AG20443 (cell line): Measurements from ENCODE around the gene UBXN10.
A peak's percentile ranks its signal among the peaks of the same experiment; 100 is the strongest.

Experiments used
- DNase-seq: peaks from one replicate; pipeline ENCODE4 v3.0.0; 2012; ENCODE audit warnings: low spot score, mixed read lengths

Gene UBXN10

DNA sequence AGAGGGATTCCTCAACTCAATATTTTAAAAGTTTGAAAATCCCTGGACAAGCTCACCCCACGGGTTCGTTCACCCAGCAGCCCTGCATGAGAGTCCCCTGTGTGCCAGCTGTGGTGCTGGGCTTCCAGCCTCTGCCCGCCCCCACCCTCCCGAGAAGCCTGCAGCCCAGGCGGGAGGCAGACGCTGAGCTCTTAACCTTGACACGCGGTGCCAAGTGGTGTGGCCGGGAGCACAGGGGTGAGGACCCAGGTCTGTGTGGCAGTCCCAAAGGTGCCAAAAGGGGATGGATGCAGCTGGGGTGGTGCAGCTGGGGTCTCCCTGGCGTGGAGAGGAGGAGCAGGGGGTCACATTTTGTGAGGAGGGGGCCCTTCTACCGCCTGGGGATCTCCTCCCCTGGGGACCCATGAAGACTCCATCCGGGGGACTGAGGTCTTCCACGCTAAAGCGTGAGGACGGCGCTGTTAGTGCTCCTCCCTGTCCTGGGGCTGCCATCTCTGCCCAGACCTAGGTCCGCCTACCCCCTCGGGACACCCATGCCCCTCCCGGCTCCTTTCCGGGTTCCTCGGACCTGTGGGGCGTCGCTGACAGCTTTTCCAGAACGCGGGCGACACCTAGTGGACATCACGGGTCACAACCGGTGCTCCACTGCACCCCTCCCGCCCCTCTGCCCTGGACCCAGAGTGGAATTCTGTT is 33.8 kb upstream of the UBXN10 start:
- peak; percentile 94 for DNase-seq

DNA sequence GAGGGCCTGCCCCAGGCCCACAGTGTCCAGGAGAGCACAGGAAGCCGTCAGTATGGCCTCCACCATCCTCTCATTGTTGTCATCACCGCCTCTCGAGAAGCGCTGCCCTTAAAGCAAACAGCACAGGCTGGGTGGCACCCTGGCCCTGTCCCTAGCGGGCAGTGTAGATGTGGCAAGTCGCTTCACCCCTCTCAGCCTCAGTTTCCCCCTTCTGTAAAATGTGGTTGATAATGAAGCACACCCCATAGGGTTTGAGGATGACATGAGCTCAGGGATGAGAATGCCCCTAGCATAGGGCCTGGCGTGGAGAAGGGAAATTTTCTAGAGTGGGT is 33.3 kb upstream of the UBXN10 start:
- DNase-seq = no peak

DNA sequence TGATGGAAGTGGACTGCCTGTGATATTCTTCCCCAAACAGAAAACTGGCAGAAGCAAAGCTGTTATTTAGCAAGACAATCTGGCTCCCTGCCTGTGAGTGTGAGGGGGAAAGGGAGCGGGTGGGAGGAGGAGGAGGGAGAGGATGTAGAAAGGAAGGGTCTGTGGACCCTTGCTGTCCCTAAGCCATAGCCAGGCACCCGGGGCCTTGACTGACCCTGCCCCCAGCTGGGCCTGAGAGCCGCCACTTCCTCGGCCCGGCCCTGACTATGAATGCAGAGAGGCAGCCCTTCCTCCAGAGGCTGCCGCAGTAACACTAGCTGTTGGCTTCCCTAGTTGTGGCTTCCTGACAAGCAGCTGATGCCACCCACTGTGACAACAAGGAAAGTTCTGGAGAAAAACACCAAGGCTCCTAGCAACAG is 32.9 kb upstream of the UBXN10 start:
- DNase-seq = peak; percentile 57

DNA sequence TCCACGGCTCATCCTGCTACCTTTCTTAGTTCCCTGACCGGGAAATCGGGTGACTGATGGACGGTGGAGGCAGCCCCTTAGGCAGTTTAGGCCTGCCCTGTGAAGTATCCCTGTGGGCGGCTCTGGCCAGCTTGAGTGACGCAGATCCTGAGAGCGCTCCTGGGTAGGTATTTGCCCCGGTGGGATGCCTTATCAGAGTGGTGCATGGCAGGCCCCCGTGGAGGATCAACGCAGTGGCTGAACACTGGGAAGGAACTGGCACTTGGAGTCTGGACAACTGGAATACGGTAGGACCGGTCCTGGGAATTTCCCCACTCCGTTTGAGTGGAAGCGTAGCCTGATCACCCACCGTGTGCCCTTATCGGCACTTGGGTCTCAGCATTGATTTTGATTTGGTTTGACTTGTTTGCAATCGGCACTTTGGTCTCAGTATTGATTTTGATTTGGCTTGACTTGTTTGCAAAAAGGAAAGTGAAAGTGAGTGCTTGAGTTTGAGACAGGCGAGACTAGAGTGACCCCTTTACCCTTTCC is 31.5 kb upstream of the UBXN10 start:
- no peak for DNase-seq

DNA sequence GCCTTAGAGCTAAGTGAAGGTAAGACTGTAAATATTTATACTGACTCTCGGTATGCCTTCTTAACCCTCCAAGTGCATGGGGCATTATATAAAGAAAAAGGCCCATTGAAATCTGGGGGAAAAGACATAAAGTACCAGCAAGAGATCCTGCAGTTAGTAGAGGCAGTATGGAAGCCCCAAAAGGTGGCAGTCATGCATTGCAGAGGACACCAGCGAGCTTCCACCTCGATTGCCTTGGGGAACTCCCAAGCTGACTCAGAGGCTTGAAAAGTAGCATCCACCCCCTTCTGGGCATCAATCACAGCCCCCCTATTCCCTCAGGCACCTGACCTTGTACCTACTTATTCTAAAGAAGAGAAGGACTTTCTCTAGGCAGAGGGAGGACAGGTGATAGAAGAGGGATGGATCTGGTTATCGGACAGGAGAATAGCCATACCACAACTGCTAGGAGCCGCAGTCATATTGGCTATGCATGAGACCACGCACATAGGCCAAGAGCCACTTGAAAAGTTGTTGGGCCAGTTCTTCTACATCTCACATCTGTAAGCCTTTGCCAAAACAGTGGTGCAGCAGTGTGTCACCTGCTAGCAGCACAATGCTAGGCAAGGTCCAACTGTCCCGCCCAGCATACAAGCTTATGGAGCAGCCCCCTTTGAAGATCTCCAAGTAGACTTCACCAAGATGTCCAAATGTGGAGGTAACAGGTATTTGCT is 27.4 kb upstream of the UBXN10 start:
- no peak for DNase-seq

DNA sequence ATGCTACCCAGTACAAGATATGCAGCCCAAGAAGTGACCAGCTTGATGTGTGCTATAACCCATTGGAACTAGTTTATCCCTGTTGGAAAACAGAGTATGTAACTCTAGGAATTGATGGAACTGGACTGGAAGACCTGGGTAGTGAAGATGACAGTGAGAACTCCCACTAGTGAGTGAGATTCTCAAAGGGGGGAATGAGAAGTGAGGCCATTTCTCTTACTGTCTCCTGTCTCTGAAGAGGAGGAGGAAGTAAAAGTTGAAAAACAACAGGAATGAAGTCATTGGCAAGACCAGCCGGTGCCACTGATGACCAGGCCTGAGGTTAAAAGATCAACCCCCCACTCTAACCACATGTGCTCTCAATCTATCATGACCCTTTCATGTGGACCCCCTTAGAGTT is 25.9 kb upstream of the UBXN10 start:
- no peak for DNase-seq

DNA sequence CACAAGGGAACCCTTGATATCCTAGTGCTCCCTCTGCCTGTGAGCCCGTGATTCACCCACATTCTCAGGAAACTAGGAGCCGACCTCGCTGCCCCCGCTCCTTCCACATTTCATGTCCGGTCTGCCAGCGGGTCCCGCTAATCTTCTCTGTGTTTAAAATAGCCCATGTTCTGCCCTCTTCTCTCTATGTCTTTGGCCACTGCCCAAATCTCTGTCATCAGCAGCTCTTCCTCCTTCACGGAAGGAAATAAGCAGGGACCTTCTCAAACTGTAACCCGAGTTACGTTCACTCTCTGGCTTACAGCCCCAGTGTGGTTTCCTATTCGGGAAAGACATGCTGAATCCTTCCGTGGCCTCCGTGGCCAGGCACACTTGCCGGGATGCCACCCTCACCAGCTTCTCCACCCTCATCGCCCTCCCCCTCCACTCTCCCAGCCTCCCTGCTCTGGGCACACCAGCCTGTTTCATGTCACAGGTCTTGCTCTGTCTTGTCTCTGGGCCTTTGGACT is 21.1 kb upstream of the UBXN10 start:
- DNase-seq = no peak

DNA sequence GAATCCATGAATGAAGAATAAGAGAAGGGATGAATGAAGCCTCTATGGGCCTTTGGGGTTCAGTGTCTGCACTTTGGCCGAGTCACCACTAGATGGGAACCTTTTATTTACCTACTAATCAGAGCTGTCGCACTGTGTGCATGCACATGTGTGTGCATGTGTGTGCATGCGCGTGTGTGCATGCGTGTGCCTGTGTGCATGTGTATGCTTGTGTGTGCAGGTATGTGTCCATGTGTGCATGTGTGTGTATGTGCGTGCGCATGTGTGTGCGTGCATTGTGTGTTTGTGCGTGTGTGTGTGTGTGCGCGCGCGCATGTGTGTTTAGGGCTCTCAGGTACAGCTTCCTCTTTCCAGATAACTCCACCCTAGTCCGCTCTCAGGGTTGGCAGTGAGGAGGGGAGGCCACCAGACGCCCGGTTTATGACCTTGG is 20.4 kb upstream of the UBXN10 start:
- DNase-seq = peak; percentile 39

DNA sequence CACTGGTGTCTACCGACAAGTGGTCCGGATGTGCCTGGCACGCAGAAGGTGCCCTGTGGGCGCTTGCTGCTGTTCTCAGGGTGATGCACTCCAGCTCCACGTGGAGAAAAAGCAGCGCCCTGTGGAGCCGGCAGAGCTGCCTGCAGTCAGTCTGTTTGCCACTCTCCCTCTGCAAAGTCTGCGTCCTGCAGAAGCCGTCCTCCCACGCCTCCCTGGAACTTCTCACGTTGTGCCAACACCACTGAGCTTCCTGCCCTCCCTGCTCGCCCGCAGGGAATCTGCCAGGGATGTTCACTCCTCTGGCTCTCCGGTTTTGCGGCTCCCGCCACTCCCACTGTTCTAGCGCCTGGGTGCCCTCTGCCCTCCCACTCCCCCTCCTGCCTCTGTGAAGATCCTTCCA is 19.8 kb upstream of the UBXN10 start:
- no peak for DNase-seq

DNA sequence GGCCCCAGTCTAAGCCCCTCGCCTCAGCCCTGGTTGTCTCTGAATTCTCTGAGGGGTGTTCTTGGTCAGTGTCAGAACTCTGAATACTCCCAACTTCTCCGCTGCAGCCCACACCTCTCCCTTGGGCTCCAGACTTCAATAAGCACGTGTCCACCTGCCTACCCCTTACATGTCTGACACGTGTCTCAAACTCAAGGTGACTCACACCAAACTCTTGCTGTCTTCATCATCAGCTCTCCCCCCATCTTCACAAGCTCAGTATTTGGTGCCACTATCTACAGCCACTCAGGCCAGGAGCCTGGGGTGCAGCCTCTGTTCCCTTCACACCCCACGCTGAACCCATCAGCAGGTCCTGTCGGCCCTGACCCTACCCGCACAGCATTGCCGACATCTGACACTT is 18.8 kb upstream of the UBXN10 start:
- no peak for DNase-seq

DNA sequence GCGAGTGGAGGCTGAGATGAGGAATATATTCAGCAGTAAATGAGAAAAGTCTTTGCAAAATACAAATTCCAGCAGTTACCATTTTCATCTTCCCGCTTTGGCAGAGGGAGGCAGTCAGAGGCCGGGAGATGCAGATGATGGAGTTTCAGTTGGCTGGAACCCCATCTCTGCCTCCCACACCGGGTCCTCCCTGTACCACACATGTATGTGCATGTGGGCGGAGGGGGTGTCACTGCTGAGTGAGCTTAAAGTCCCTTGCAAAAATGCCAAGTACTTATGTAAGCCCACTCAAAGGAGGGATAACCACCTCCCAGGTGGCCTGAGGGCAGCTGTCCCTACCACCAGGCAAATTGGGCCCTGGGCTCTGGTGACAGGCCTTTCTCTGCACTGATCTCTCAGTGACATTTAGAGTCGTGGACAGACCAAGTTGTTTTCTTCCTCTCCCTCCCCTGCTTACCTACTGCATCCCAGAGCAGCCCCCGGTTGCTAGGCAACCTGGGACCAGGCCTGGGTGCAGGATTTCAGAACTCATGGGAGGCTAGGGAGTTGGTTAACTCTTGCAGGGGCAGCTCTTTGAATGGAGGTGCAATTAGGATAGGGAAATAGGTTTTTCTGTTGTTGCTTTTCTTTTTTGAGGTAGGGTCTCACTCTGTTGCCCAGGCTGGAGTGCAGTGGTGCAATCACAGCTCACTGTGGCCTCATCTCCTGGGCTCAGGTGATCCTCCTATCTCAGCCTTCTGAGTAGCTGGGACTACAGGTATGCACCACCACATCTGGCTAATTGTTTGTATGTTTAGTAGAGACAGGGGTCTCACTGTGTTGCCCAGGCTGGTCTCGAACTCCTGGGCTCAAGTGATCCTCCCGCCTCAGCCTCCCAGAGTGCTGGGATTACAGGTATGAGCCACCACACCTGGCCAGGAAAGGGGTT is 17.1 kb upstream of the UBXN10 start:
- no peak for DNase-seq

DNA sequence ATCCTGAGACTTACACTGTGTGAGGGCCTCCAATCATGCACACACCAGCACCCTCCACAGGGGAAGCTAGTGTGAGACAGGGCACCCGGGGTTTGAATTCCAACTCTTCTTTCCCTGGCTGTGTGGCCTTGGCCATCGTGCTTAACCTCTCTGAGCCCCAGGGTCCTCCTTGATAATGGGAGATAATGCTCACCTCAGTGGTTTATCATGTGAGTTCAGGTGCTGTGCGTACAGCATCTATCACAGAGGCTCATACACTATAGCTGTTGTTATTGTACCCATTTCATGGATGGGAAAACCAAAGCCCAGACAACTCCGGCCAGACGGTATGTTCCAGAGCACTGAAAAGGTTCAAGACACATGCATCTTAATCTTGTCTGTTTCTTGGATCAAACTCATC is 16.0 kb upstream of the UBXN10 start:
- no peak for DNase-seq

DNA sequence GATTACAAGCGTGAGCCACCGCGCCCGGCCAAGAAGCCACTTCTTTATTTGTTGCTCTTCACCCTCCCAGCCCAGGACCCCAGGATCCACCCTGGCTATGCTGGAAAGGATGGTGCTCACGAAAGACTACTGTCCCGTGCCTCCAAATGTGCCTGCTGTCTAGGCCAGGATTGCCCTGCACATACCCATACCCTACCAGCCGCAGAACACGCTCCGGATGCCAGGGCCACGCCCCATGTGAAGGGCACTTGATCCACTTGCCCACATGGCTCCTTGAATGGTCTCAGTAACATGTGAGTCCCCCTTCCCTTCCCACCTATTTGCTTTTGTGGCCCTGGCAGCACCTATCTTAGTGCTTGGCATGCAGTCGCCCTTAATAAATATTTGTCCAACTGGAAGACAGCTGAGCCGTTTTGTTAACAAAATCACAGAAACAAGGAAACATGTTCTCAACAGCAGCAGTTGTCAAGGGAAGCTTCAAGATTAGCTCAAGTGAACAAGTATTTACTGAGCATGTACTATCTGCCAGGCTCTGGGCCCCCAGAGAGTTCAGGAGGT is 13.8 kb upstream of the UBXN10 start:
- no peak for DNase-seq

DNA sequence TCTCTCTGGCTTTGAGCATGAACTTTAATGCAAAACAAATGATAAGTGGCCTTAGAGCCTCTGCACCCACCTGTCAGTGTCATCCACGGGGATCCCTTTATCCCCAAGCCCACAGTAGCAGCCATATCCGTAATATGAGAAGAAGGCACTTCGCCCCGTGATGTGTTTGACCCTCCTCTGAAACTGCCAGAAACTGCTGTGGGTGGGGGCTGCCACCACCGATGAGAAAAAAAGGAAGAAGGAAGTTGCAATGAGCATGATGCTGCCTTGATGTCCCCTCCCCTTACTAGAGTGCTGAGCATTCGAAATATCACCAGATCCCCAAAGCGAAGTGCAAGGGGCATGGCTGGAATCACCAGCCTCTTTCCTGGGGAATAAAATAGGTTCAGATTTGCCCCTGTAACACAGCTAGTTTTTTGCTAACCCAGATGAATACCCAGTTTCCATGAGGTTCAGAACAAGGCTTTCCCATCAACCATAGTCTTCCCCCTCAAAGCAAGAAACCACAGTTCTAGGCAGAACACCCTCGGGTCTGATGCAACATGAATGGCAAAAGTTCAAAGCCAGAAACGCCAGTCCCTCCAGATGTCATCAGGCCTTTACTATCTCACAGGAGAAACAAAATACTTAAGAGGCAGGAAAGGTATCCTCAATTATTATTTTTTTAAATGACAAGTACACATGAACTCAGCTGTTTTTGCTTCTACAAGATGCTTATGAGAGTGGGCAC is 10.8 kb upstream of the UBXN10 start:
- DNase-seq = no peak

DNA sequence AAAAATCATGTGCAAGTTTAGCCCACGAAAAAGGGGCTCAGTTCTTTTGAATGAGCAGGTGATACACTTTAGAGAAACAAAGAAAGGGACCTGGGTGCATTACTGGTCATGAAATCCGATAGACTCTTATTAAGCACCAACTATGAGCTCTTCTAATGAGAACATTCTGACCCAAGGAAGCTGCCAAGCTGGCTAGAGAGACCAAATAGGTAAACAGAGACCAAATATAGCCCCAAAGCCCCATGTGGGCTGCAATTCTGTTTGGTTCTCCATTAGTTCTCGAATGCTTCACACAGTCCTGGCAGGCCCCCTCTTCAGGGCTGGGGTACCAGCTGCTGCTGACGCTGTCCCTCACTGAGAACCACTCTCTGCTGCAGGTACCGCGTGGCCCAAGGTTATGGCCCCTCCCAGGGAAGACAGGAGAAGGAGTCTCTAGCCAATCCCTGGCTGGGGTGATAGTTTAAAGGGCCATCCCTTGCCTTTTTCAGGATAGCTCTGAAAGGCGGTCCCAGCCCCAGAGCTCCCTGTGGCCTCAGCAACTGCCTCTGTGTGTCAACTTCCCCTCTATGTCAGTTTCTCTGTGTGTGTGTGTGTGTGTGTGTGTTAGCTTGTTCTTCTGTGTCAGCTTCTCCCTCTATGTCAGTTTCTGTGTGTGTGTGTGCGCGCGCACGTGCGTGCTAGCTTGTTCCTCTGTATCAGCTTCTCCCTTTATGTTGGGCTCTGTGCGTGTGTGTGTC is 7.1 kb upstream of the UBXN10 start:
- DNase-seq = no peak

DNA sequence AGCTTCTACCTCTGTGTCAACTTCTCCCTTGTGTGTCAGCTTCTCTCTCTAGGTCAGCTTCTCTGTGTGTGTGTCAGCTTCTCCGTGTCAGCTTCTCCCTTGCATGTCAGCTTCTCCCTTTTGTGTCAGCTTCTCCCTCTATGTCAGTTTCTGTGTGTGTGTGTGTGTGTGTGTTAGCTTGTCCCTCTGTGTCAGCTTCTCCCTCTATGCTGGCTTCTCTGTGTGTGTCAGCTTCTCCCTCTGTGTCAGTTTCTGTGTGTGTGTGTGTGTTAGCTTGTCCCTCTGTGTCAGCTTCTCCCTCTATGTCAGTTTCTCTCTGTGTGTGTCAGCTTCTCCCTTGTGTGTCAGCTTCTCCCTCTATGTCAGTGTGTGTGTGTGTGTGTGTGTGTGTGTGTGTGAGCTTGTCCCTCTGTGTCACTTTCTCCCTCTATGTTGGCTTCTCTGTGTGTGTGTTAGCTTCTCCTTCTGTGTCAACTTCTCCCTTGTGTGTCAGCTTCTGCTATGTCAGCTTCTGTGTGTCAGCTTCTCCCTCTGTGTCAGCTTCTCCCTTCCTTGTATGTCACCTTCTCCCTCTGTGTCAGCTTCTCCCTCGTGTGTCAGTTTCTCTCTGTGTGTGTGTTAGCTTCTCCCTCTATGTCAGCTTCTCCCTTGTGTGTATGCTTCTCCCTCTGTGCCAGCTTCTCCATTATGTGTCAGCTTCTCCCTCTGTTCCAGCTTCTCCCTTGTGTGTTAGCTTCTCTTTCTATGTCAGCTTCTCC is 6.3 kb upstream of the UBXN10 start:
- no peak for DNase-seq

DNA sequence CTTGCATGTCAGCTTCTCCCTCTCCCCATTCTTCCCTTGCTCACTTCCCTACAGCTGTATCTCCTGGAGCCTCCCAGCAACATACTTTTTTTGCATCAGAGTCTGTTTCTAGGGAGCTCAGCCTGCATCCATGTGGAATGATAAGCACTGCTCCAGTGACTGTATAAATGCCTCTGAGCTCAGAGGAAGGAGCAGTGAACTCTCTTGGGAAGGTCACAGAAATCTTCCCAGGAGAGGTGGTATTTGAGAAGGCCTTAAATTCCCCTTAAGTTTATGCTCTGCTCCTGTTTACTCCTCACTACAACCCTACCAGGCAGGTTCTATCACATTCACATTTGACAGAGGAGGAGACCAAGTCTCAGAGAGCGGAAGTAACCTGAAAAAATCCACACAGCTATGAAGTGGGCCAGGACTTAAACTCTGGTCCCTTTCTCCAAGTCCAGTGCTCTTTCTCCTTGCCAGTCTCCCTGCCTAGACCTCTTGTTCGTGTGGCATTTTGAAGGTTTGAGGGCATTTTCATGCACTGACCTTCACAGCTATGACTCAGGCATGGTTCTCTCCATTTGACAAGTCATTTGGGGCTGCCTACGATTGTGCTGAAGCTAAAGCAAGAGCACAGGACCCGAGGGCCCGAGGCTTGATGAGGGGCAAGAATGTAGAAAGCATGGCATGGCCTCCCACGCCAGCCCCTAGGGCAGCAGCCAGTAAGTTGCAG is 5.6 kb upstream of the UBXN10 start:
- DNase-seq = no peak

DNA sequence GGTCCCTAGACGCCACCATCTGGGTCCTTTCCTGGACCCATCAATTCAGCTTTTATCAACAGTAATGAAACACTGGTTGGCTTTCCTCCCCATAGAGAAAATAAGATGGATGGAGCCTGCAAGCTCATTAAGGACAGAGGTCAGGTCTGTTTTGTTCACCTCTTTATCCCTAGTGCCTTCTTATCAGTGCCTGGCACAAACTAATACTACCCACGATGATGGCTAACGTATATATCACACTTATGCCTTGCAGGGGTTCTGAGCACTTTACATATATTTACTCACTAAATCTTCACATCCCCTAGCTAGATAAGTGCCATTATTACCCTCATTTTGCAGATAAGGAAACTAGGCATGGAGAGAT is 5.1 kb upstream of the UBXN10 start:
- no peak for DNase-seq

DNA sequence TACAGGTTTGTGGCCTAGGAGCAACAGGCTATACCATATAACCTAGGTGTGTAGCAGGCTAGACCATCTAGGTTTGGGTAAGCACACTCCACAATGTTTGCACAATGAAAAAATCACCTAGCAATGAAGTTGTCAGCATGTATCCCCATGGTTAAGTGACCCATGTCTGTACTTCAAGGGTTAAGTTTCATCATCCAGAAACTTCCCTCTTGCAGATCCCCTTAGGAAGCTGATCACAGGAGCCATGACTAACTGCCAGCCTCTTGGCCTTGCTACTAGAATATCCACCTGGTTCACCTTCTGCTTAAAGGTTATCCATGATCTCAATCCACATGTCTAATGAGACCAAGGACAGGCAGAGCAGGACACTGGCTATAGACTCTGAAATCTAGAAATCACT is 3.5 kb upstream of the UBXN10 start:
- DNase-seq = no peak
